ENCODE measurements around the gene NPTN. TPM values are rescaled to one million over a fixed set of nuclear protein-coding genes. Genes with fewer than 3 reads are reported as not detected.

NPTN gene
- polyA plus RNA-seq, 1 experiment, result 195 TPM

GRCh38 chr15:73540161-73540560, 93.0 kb downstream of the NPTN start:
- ChIA-PET CTCF (interaction anchor here (4.6 kb wide), 1 partner anchor 96 kb away, joined by 14 read pairs; no protein-coding TSS in a partner anchor), POLR2A (no interaction called here)
- no peak overlapping the region for H3K4me3 ChIP-seq (ENCODE audit: low read depth, low read length)
- no peaks in the 10 kb centered on the region for H3K9me3 ChIP-seq (ENCODE audit: control insufficient read depth, insufficient read depth, low read length)
- H3K27ac ChIP-seq (ENCODE audit: low read depth, low read length), result no peak overlapping the region
- TF ChIP-seq, protein P1, sequence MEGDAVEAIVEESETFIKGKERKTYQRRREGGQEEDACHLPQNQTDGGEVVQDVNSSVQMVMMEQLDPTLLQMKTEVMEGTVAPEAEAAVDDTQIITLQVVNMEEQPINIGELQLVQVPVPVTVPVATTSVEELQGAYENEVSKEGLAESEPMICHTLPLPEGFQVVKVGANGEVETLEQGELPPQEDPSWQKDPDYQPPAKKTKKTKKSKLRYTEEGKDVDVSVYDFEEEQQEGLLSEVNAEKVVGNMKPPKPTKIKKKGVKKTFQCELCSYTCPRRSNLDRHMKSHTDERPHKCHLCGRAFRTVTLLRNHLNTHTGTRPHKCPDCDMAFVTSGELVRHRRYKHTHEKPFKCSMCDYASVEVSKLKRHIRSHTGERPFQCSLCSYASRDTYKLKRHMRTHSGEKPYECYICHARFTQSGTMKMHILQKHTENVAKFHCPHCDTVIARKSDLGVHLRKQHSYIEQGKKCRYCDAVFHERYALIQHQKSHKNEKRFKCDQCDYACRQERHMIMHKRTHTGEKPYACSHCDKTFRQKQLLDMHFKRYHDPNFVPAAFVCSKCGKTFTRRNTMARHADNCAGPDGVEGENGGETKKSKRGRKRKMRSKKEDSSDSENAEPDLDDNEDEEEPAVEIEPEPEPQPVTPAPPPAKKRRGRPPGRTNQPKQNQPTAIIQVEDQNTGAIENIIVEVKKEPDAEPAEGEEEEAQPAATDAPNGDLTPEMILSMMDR (IDR thresholded peaks at IDR 0.05; ENCODE audit: low read depth, low read length), result no peak
- DNase-seq (ENCODE audit: low read depth, low spot score), result no peak
- H3K27me3 ChIP-seq (ENCODE audit: control insufficient read depth, insufficient read depth, low read length), result no peaks in the 10 kb centered on the region

DNA sequence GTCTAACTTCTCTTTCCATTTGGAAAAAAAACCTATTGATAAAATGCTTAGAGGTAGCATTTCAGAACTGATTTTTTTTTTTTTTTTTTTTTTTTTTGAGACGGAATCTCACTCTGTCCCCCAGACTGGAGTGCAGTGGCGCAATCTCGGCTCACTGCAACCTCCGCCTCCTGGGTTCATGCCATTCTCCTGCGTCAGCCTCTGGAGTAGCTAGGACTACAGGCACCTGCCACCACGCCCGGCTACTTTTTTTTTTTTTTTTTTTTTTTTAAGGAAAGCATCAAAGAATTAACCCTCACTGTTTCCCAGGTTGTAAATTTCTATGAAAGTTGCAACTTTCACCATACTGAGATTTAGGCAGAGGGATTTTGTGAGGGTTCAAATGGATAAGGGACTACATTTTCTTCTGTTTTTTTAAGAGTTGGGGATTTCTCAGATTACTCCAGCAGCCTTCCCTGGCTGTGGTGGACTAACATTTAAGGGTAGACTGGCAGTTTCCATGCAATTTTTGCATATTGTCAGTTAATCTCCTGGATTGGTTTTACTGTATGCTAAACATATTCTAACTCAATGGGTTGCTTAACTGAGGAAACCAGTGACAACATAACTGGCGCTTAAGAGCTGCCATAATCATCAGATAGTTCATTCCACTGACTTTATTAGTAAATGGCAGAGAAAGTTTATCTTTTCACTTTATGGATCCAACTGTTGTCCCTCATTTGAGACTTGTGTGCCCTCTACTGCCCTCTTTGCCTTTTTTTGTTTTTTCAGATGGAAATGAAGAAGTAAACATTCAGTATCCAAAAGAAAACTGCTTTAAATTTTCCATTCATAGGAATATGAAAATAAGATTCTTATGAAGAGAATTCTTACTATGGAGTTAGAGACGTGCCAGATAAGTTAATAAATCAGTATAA, 93.7 kb downstream of the NPTN start:
- no peak overlapping the region for H3K4me3 ChIP-seq (ENCODE audit: low read depth, low read length)
- H3K27ac ChIP-seq (ENCODE audit: low read depth, low read length), result no peak overlapping the region
- H3K9me3 ChIP-seq (ENCODE audit: control insufficient read depth, insufficient read depth, low read length), result no peaks in the 10 kb centered on the region
- ChIA-PET POLR2A (no interaction called here), CTCF (interaction anchor here (4.6 kb wide), 1 partner anchor 97 kb away, joined by 14 read pairs; no protein-coding TSS in a partner anchor)
- no peak for DNase-seq (ENCODE audit: low read depth, low spot score)
- TF ChIP-seq, protein P1 (IDR thresholded peaks at IDR 0.05; ENCODE audit: low read depth, low read length), result no peak
- H3K27me3 ChIP-seq (ENCODE audit: control insufficient read depth, insufficient read depth, low read length), result no peaks in the 10 kb centered on the region

- TF ChIP-seq, protein P1 (IDR thresholded peaks at IDR 0.05; ENCODE audit: low read depth, low read length), result no peak
- Histone ChIP-seq H3K27me3 (ENCODE audit: control insufficient read depth, insufficient read depth, low read length) (no peaks in the 10 kb centered on the region), H3K4me3 (ENCODE audit: low read depth, low read length) (no peak overlapping the region), H3K27ac (ENCODE audit: low read depth, low read length) (no peak overlapping the region), H3K9me3 (ENCODE audit: control insufficient read depth, insufficient read depth, low read length) (no peaks in the 10 kb centered on the region)
- DNase-seq (ENCODE audit: low read depth, low spot score), result no peak
- ChIA-PET POLR2A (no interaction called here), CTCF (no interaction called here)
Observed at GRCh38 chr15:73538563-73539211, 94.5 kb downstream of the NPTN start.

DNA sequence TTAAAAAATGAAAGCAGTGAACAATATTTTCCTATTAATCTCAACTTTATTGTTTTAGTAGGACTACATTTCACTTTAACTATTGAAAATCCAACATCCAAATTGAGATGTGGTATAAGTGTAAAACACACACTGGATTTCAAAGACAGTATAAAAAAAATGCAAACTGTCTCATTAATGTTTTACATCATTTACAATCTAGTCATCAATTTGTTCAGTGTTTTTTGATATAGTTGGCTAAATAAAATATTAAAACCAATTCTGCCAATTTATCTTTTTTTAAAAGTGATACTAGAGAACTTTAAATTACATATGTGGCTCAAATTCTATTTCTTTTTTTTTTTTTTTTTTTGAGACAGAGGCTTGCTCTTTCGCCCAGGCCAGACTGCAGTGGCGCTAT, 95.1 kb downstream of the NPTN start:
- Histone ChIP-seq H3K4me3 (ENCODE audit: low read depth, low read length) (no peak overlapping the region), H3K27me3 (ENCODE audit: control insufficient read depth, insufficient read depth, low read length) (no peaks in the 10 kb centered on the region), H3K27ac (ENCODE audit: low read depth, low read length) (no peak overlapping the region), H3K9me3 (ENCODE audit: control insufficient read depth, insufficient read depth, low read length) (no peaks in the 10 kb centered on the region)
- ChIA-PET CTCF (no interaction called here), POLR2A (no interaction called here)
- TF ChIP-seq, protein P1 (IDR thresholded peaks at IDR 0.05; ENCODE audit: low read depth, low read length), result no peak
- DNase-seq (ENCODE audit: low read depth, low spot score), result no peak

GRCh38 chr15:73530649-73531048, 102.5 kb downstream of the NPTN start:
- no peak for DNase-seq (ENCODE audit: low read depth, low spot score)
- ChIA-PET POLR2A (no interaction called here), CTCF (interaction anchor here (0.7 to 3.1 kb wide), 5 partner anchors 30 to 343 kb away, joined by 3 to 11 read pairs (median 3); no protein-coding TSS in a partner anchor)
- H3K4me3 ChIP-seq (ENCODE audit: low read depth, low read length), result no peak overlapping the region
- H3K9me3 ChIP-seq (ENCODE audit: control insufficient read depth, insufficient read depth, low read length), result no peaks in the 10 kb centered on the region
- TF ChIP-seq, protein P1 (IDR thresholded peaks at IDR 0.05; ENCODE audit: low read depth, low read length), result no peak
- H3K27me3 ChIP-seq (ENCODE audit: control insufficient read depth, insufficient read depth, low read length), result no peaks in the 10 kb centered on the region
- H3K27ac ChIP-seq (ENCODE audit: low read depth, low read length), result no peak overlapping the region

Data from AG04450 (cell line).